Natural killer cell (primary cell): ENCODE data around the gene TMED1. TPM values are rescaled to one million over a fixed set of nuclear protein-coding genes. Genes with fewer than 3 reads are reported as not detected.
A peak's percentile ranks its signal among the peaks of the same experiment; 100 is the strongest.
"Not testable (repeated sequence)": the region's sequence is repeated elsewhere in the genome, so short reads cannot be mapped to it uniquely, and the experiment has no call there.

ENCODE experiments used
- ATAC-seq, 3 donors: fragments of 150-1000 bp in 2 of 3; fragments of 200-7000 bp in 1 of 3; cut with Tn5 transposase; 1 replicate in 1 of 3; 2 replicates in 2 of 3; pipeline ENCODE4 v1.10.0; 2021; ENCODE audit warnings: mild to moderate bottlenecking in 2 of 3, moderate library complexity in 2 of 3
- DNase-seq, 2 donors: peaks; one replicate each; pipeline versions ENCODE4 v3.0.0 to v3.0.0-alpha.2; 2013 to 2021; ENCODE audit warnings: mixed read lengths in 1 of 2
- H3K27ac ChIP-seq: one replicate; pipeline ENCODE4 v1.5.1; 2013; ENCODE audit warnings: mild to moderate bottlenecking, low read length
- H3K27me3 ChIP-seq: one replicate; pipeline ENCODE4 v1.6.1; 2013; ENCODE audit warnings: low read length; ENCODE audit not compliant: control insufficient read depth, insufficient read depth
- H3K36me3 ChIP-seq: one replicate; pipeline ENCODE4 v1.6.1; 2013; ENCODE audit warnings: low read length; ENCODE audit not compliant: control insufficient read depth, insufficient read depth
- H3K4me1 ChIP-seq: one replicate; pipeline ENCODE4 v1.6.1; 2013; ENCODE audit warnings: low read length; ENCODE audit not compliant: control insufficient read depth, insufficient read depth
- H3K4me3 ChIP-seq: one replicate; pipeline ENCODE4 v1.5.1; 2013; ENCODE audit warnings: low read length
- H3K9me3 ChIP-seq: one replicate; pipeline ENCODE4 v1.6.1; 2013; ENCODE audit warnings: low read length; ENCODE audit not compliant: control insufficient read depth, insufficient read depth
- H3K27ac Mint-ChIP-seq, 2 donors: one replicate each; pipeline ENCODE4 v1.8.0; 2022; ENCODE audit warnings: mild to moderate bottlenecking in 2 of 2, mixed read lengths in 2 of 2, moderate library complexity in 1 of 2
- H3K27me3 Mint-ChIP-seq, 2 donors: one replicate each; pipeline ENCODE4 v1.8.0; 2022; ENCODE audit warnings: low read depth in 2 of 2, mixed read lengths in 2 of 2
- H3K36me3 Mint-ChIP-seq: one replicate; pipeline ENCODE4 v1.8.0; 2022; ENCODE audit warnings: mixed read lengths
- H3K4me1 Mint-ChIP-seq, 2 donors: one replicate each; pipeline ENCODE4 v1.8.0; 2022; ENCODE audit warnings: mixed read lengths in 2 of 2
- H3K4me3 Mint-ChIP-seq: one replicate; pipeline ENCODE4 v1.8.0; 2022; ENCODE audit warnings: mild to moderate bottlenecking, moderate library complexity, mixed read lengths
- H3K9me3 Mint-ChIP-seq, 2 donors: one replicate each; pipeline ENCODE4 v1.8.0; 2022; ENCODE audit warnings: mixed read lengths in 2 of 2
- CTCF ChIP-seq: fragments of 200-600 bp; IDR thresholded peaks from one replicate; pipeline ENCODE4 v1.8.0; 2022; ENCODE audit warnings: antibody characterized with exemption
- WGBS: methylation state at CpG from one replicate; pipeline ENCODE4 v1.1.7; 2013; ENCODE audit warnings: missing lambda C conversion rate; ENCODE audit not compliant: insufficient coverage; 5-methylcytosine and 5-hydroxymethylcytosine counted together
- intact Hi-C: fragments of 100-400 bp; cut with micrococcal nuclease; formaldehyde crosslinking; loops from one replicate; pipeline ENCODE4 v1.14.2; 2022
- total RNA-seq, 4 donors: library from RNA; stranded (reverse); fragments of 120-200 nt in 1 of 4; gene quantifications; one replicate each; pipeline versions ENCODE4 v1.2.3 to v1.2.4, GENCODE V29; 2013 to 2022

TMED1 gene
- total RNA-seq, 3 donors from 2014 or later (not counting 1 experiment from before 2014, with no cell fraction given) = 20.5 to 27.8 (median 27.4) TPM

DNA sequence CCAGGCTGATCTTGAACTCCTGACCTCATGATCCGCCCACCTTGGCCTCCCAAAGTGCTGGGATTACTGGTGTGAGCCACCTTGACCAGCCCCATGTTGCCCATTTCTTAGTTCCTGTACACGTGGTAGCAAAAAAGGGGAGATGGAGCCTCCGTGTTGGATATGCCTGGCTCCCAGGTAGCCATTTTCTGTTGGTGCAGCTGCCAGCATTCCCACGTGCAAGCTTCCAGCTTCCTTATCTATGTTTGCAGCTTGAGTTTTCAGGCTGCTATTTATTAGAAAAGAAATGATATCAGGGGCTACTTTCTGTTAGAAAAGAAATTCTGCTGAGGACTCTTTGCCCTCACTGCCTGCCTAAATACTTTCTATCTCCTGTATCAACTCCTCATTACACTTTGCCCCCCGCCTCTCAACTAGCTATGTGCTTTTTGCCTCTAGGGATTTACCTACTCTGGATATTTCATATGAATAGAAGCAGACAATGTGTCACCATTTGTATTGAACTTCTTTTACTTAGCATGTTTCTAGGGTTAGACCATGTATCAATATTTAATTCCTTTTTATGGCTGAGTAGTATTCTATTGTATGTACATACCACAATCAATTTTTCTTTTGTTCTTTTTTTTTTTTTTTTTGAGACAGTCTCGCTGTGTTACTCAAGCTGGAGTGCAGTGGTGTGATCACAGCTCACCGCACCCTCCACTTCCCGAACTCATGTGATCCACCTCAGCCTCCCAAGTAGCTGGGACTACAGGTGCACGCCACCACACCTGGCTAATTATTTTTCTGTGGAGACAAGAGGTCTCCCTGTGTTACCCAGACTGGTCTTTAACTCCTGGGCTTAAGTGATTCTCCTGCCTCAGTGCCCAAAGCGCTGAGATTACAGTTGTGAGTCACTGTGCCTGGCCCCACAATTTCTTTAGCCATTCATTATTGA, 3.4 kb upstream of the TMED1 start:
- intact Hi-C loops = no loop called here
- 76% methylated on average over 10 of the region's 10 CpGs for WGBS
- H3K36me3 ChIP-seq = no peaks in the 10 kb centered on the region
- H3K4me3 ChIP-seq = no peak overlapping the region
- H3K9me3 ChIP-seq = no peaks in the 10 kb centered on the region
- no peaks in the 10 kb centered on the region for H3K9me3 Mint-ChIP-seq
- no peaks in the 10 kb centered on the region for H3K36me3 Mint-ChIP-seq
- DNase-seq (no peak), ATAC-seq (no peak)
- no peaks in the 10 kb centered on the region for H3K27me3 Mint-ChIP-seq
- H3K4me1 ChIP-seq = peaks cover 20% of the 10 kb centered on the region
- H3K27ac Mint-ChIP-seq = peak overlapping the region in 1 of 2 donors; percentile 6
- H3K4me1 Mint-ChIP-seq = peaks cover 14 to 18% of the 10 kb centered on the region in 2 donors
- no peaks in the 10 kb centered on the region for H3K27me3 ChIP-seq
- H3K4me3 Mint-ChIP-seq = no peak overlapping the region
- H3K27ac ChIP-seq = no peak overlapping the region
- no peak for TF ChIP-seq CTCF

- ATAC-seq = no peak
- TF ChIP-seq CTCF = no peak
- Histone ChIP-seq H3K27me3 (no peaks in the 10 kb centered on the region), H3K36me3 (peaks cover 2% of the 10 kb centered on the region), H3K4me3 (no peak overlapping the region), H3K4me1 (peaks cover 20% of the 10 kb centered on the region), H3K27ac (no peak overlapping the region), H3K9me3 (no peaks in the 10 kb centered on the region)
- no peak for DNase-seq
- Mint-ChIP-seq H3K36me3 (no peaks in the 10 kb centered on the region), H3K4me1 (peaks cover 14 to 18% of the 10 kb centered on the region in 2 donors), H3K4me3 (no peak overlapping the region), H3K27ac (no peak overlapping the region), H3K27me3 (no peaks in the 10 kb centered on the region), H3K9me3 (no peaks in the 10 kb centered on the region)
- intact Hi-C loops = no loop called here
- 93% methylated on average over 11 of the region's 11 CpGs for WGBS
These were observed 2.4 kb upstream of the TMED1 start for GRCh38 chr19:10838377-10838776.

DNA sequence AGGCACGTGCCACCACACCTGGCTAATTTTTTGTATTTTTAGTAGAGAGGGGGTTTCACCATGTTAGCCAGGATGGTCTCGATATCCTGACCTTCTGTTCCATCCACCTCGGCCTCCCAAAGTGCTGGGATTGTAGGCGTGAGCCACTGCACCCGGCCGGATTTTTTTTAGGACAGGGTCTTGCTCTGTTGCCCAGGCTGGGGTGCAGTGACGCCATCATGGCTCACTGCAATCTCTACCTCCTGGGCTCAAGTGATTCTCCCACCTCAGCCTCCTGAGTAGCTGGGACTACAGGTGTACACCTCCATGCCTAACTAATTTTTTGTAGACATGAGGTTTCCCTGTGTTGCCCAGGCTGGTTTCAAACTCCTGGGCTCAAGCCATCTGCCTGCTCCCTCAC, 1.6 kb upstream of the TMED1 start:
- not testable (repeated sequence) for ATAC-seq, H3K27me3 Mint-ChIP-seq, H3K4me3 ChIP-seq, H3K9me3 Mint-ChIP-seq, H3K27me3 ChIP-seq, H3K27ac Mint-ChIP-seq, DNase-seq, H3K27ac ChIP-seq, H3K9me3 ChIP-seq, H3K4me3 Mint-ChIP-seq, H3K36me3 ChIP-seq, H3K36me3 Mint-ChIP-seq
- peaks cover 20% of the 10 kb centered on the region for H3K4me1 ChIP-seq
- H3K4me1 Mint-ChIP-seq = peaks cover 14 to 18% of the 10 kb centered on the region in 2 donors
- 97% methylated on average over 6 of the region's 7 CpGs for WGBS
- intact Hi-C loops = loop anchor here (2.0 kb wide), 1 partner anchor 33 kb away; the partner anchor contains the start of gene CARM1

DNA sequence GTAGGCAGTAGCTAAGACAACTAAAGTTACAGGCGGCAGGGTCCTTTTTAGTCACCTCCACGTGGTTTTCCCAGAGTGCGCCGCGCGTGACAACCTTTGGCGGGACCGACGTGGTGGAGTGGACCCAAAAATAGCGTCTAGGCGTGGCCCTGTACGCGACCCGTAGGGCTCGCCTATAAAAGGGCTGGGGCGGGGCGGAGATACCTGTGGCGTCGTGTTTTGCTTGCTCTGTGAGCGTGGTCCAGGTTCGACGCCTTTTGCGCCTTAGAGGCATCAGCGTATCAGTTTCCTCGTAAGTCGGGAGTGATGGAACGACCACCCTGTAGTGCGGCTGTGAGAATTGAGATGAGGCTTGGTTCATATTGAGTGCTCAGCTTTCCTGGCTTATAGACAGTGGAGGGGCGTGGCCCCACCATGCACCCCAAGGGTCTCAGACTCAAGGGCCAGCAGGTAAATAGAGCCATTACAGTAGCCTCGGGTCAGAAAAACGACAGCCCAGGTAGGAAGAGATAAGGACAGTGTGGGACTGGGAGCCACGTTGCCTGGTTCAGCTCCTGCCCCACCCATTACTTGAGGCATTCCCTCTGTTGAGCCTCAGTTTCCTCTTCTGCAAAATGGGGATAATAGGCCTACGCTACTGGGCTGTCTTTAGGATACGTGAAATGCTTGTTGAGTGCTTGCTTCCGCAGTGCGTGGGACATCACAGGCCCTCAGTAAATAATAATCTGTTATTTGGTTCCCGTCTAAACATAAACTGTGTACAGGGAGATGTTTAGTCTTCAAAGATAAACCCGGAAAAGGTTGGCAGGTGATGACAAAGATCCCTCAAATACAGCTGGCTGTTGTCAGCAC, 693 bp upstream of the TMED1 start:
- Mint-ChIP-seq H3K9me3 (no peaks in the 10 kb centered on the region), H3K36me3 (no peaks in the 10 kb centered on the region), H3K4me3 (peak overlapping the region; percentile 91), H3K4me1 (peaks cover 14 to 18% of the 10 kb centered on the region in 2 donors), H3K27ac (peak overlapping the region; percentile 98 to 100), H3K27me3 (no peaks in the 10 kb centered on the region)
- H3K36me3 ChIP-seq = peaks cover 13% of the 10 kb centered on the region
- no peaks in the 10 kb centered on the region for H3K9me3 ChIP-seq
- no peaks in the 10 kb centered on the region for H3K27me3 ChIP-seq
- H3K4me1 ChIP-seq = peaks cover 20% of the 10 kb centered on the region
- H3K27ac ChIP-seq = peak overlapping the region; percentile 94
- intact Hi-C loops = loop anchor here (1.0 to 2.0 kb wide), 3 partner anchors 34 to 119 kb away; partner anchors contain the start of gene CARM1
- ATAC-seq (peak; percentile 36 to 41 (median 37)), DNase-seq (peak in 1 of 2 donors; percentile 88)
- peak overlapping the region; percentile 65 for H3K4me3 ChIP-seq
- WGBS = 40% methylated on average over 38 of the region's 38 CpGs
- TF ChIP-seq CTCF = no peak
